ENCODE results near the gene HOGA1.

Gene HOGA1

GRCh38 chr10:97580421-97581367 lies 3.5 kb upstream of the HOGA1 start:
- DNase-seq (ENCODE audit: low spot score), result no peak

- DNase-seq (ENCODE audit: low spot score), result no peak
Measured at GRCh38 chr10:97582169-97582568, 2.0 kb upstream of the HOGA1 start.

- no peak for DNase-seq (ENCODE audit: low spot score)
Measured at GRCh38 chr10:97583476-97583875, 713 bp upstream of the HOGA1 start.

GRCh38 chr10:97584798-97585438 lies 729 bp downstream of the HOGA1 start:
- no peak for DNase-seq (ENCODE audit: low spot score)

GRCh38 chr10:97585439-97585811 lies 1.2 kb downstream of the HOGA1 start:
- no peak for DNase-seq (ENCODE audit: low spot score)

- DNase-seq (ENCODE audit: low spot score), result no peak
Measured at GRCh38 chr10:97587183-97587582, 3.0 kb downstream of the HOGA1 start.

- DNase-seq (ENCODE audit: low spot score), result no peak
Measured at GRCh38 chr10:97589479-97589878, 5.3 kb downstream of the HOGA1 start, which contains the start of gene C10orf62. Gene C10orf62, plus strand, starts transcription at chr10:97589721. Its CDS starts 177 bp downstream, at chr10:97589898.

GRCh38 chr10:97590082-97590747 lies 6.0 kb downstream of the HOGA1 start:
- no peak for DNase-seq (ENCODE audit: low spot score)

GRCh38 chr10:97590748-97591495 lies 6.7 kb downstream of the HOGA1 start:
- DNase-seq (ENCODE audit: low spot score), result no peak

GRCh38 chr10:97593421-97593820 lies 9.2 kb downstream of the HOGA1 start:
- no peak for DNase-seq (ENCODE audit: low spot score)

GRCh38 chr10:97596101-97597082 lies 12.2 kb downstream of the HOGA1 start:
- no peak for DNase-seq (ENCODE audit: low spot score)

- DNase-seq (ENCODE audit: low spot score), result no peak
Measured at GRCh38 chr10:97597778-97598177, 13.6 kb downstream of the HOGA1 start.

- no peak for DNase-seq (ENCODE audit: low spot score)
Measured at GRCh38 chr10:97598407-97599271, 14.4 kb downstream of the HOGA1 start.

- DNase-seq (ENCODE audit: low spot score), result no peak
Measured at GRCh38 chr10:97599272-97599619, 15.1 kb downstream of the HOGA1 start.

- DNase-seq (ENCODE audit: low spot score), result no peak
Measured at GRCh38 chr10:97600616-97601015, 16.4 kb downstream of the HOGA1 start.

GRCh38 chr10:97601268-97602215 lies 17.4 kb downstream of the HOGA1 start:
- DNase-seq (ENCODE audit: low spot score), result no peak

- DNase-seq (ENCODE audit: low spot score), result no peak
Measured at GRCh38 chr10:97607095-97607636, 23.0 kb downstream of the HOGA1 start.

GRCh38 chr10:97608991-97609561 lies 24.9 kb downstream of the HOGA1 start:
- no peak for DNase-seq (ENCODE audit: low spot score)
